Hindlimb muscle (tissue), 1 donor: Measurements from ENCODE around the gene CCDC74A. TPM values are rescaled to one million over a fixed set of nuclear protein-coding genes. Genes with fewer than 3 reads are reported as not detected.
"Not testable (repeated sequence)": the region's sequence is repeated elsewhere in the genome, so short reads cannot be mapped to it uniquely, and the experiment has no call there.

Experiments used
- DNase-seq: peaks from one replicate; pipeline ENCODE4 v3.0.0-alpha.2; 2013
- polyA plus RNA-seq: library from polyadenylated mRNA; unstranded; fragments of 120-200 nt; gene quantifications from one replicate; pipeline ENCODE4 v1.2.1, GENCODE V29; 2013; ENCODE audit not compliant: insufficient read length

Gene CCDC74A
- polyA plus RNA-seq, 1 donor: 2.0 TPM

DNA sequence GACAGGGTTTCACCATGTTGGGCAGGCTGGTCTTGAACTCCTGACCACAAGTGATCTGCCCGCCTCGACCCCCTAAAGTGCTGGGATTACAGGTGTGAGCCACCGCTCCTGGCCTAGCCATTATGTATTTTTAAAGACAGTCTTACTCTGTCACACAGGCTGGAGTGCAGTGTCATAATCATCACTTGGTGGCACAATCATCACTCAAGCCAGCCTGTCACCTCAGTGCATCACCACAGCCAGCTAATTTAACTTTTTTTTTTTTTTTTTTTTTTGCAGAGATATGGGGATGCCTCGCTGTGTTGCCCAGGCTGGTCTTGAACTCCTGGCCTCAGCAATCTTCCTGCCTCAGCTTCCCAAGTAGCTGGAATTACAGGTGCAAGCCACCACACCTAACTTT is 24.1 kb upstream of the CCDC74A start:
- not testable (repeated sequence) for DNase-seq

DNA sequence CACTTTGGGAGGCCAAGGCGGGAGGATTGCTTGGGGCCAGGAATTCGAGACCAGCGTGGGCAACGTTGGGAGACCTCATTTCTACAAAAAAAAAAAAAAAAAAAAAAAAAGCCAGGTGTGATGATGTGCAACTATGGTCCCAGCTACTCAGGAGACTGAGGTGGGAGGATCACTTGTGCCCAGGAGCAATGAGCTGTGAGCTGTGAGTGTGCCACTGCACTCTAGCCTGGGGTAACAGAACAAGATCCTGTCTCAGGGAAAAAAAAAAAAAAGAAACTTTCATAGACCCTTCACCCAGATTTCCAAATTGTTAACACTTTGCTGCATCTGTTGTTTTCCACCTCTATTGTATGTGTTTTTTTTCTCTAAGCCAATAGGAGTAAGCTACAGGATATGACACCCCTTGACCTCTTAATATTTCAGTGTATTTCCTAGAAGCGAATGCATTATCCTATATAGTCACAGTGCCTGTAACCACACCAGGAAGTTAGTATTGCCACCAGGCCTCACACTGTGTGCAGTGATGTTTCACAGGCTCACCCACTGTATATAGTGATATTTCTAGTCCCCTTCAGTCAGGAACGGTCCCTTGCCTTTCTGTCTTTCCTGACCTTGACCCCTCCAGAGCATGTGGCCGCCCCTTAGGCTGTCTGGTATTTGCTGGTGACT is 23.5 kb upstream of the CCDC74A start:
- not testable (repeated sequence) for DNase-seq

- DNase-seq: no peak
Observed at GRCh38 chr2:131509615-131510014, 18.1 kb upstream of the CCDC74A start.

GRCh38 chr2:131511291-131511968 is 16.3 kb upstream of the CCDC74A start:
- not testable (repeated sequence) for DNase-seq

GRCh38 chr2:131511969-131512870 is 15.5 kb upstream of the CCDC74A start:
- not testable (repeated sequence) for DNase-seq

- not testable (repeated sequence) for DNase-seq
Observed at GRCh38 chr2:131514408-131515166, 13.1 kb upstream of the CCDC74A start.

DNA sequence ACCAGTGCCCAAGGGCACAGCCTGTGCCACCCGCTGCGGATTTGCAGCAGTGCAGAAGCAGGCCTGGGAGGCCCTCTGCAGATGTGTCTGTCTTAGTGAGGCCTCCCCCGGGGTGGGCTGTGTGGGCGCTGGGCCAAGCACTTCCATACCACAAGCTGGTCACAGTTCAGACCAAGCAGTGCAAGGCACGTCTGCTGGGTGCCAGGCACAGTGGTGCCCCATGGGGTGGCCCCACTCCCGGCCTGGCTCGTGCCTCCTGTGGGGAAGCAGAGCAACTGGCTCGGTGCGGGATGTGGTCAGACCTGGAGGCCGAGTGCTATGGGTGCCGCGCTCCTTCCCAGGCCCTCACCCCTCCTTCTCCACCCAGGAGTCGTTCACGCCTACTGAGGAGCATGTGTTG is 12.5 kb upstream of the CCDC74A start:
- not testable (repeated sequence) for DNase-seq

DNA sequence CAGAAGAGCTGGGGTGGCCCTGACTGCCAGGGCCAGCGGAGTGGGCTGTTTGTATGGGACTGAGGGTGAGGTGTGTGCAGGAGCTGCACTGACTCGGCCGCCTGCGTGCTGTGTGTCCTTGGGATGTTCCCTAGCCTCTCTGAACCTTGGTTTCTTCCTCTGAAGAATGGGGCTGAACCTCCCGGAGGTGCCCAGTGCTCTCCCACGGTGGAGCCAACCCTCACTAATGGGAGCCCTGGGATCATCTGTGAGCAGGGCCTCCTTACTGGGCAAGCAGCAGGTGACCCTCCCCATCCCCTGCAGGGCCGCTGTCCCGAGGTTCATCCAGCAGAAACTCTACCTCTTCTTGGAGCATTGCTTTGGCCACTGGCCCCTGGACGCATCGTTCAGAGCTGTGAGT is 11.7 kb upstream of the CCDC74A start:
- no peak for DNase-seq

DNA sequence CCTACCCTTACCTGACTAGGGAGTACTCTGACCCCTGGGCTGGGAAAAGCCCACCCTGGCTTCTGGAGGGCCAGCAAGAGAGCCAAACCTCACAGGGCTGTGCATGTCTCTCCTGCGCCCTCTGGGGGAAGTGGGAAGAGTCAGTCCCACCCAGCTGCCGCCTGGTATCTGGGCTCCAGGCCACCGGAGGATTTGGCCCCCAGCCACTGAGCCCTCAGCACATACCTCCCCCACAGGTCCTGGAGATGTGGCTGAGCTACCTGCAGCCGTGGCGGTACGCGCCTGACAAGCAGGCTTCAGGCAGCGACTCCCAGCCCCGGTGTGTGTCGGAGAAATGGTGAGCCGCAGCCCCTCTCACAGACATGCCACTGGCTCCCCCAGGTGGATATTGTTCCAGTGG is 11.1 kb upstream of the CCDC74A start:
- not testable (repeated sequence) for DNase-seq

DNA sequence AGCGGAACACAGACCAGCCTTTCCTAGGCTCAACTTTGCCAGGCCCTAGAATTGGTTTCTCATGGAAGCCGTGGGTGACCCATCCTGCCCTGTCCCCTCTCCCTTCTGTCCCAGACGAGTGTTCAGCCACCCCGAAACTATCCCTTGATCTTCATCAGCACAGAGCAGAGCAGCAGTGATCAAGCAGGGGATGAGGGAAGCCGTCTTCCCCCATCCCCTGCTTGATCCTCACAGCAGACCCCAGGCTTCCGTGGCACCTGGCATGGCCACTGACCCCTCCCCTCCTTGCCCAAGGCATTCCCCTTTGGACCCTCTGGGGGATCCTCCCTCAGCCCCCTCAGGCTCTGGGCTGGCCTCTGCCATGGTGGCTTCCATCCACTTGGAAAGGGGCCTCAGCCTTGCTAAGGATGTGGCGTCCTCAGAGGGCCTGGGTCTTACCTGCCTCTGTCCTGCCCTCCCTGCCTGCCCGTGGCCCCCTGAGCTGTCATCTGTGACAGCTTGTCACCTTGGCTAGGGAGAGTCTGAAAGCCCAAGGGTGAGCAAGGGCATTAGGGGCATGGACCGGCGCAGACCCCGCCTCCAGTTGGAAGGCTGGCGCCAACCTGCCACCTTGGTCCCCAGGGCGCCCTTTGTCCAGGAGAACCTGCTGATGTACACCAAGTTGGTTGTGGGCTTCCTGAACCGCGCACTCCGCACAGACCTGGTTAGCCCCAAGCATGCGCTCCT is 10.4 kb upstream of the CCDC74A start:
- DNase-seq: no peak

- DNase-seq: not testable (repeated sequence)
Observed at GRCh38 chr2:131517856-131518255, 9.8 kb upstream of the CCDC74A start.

DNA sequence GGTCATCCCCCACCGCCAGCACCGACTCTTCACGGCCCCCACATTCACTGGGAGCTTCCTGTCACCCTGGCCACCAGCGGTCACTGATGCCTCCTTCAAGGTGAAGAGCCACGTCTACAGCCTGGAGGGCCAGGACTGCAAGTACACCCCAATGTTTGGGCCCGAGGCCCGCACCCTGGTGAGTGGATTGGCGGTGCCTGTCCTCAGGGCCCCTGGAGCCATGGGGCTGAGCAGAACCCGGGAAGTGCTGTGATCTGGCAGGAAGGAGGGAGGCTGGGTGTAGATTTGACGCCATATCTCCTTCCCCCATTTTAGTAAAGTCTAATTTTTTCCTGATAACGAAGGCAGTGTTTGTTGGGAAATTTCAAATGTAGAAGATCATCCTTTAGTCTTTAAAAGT is 9.2 kb upstream of the CCDC74A start:
- not testable (repeated sequence) for DNase-seq

GRCh38 chr2:131519466-131519865 is 8.2 kb upstream of the CCDC74A start:
- DNase-seq: no peak

DNA sequence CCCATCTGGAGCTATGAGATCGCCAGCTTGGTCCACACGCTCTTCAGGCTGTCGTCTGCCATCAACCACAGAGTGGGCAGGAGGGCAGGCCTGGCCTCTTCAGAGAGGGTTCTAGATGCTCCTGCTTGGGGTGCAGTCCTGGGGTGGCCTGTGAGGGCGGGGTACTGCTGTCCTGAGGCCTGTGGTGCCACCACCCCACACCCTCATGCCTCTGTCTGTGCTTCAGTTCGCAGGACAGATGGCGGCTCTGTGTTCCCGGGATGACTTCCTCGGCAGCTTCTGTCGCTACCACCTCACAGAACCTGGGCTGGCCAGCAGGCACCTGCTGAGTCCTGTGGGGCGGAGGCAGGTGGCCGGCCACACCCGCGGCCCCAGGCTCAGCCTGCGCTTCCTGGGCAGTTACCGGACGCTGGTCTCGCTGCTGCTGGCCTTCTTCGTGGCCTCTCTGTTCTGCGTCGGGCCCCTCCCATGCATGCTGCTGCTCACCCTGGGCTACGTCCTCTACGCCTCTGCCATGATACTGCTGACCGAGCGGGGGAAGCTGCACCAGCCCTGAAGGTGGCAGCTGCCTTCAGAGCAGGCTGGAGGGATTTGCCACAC is 7.7 kb upstream of the CCDC74A start:
- DNase-seq: not testable (repeated sequence)

DNA sequence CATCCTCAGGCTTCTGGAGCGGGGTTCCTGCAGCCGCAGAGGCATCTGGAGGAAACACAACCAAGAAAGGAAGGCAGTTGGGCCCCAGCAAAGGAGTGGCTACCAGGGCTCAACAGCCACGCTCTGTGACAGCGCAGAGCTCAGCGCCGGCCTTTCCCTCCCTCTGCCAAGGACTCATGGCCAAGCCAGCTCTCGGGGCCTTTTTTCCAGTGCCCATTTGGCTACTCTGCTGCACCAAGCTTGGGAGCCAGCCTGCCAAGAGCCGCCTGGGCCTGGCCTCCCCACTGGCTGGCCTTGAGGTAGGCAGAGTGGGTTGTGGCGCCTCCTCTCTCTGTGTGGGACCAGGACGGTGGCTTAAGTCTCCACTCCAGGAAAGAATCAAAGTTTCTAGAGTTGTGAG is 7.2 kb upstream of the CCDC74A start:
- DNase-seq: no peak

- DNase-seq: not testable (repeated sequence)
Observed at GRCh38 chr2:131521524-131521923, 6.2 kb upstream of the CCDC74A start.

DNA sequence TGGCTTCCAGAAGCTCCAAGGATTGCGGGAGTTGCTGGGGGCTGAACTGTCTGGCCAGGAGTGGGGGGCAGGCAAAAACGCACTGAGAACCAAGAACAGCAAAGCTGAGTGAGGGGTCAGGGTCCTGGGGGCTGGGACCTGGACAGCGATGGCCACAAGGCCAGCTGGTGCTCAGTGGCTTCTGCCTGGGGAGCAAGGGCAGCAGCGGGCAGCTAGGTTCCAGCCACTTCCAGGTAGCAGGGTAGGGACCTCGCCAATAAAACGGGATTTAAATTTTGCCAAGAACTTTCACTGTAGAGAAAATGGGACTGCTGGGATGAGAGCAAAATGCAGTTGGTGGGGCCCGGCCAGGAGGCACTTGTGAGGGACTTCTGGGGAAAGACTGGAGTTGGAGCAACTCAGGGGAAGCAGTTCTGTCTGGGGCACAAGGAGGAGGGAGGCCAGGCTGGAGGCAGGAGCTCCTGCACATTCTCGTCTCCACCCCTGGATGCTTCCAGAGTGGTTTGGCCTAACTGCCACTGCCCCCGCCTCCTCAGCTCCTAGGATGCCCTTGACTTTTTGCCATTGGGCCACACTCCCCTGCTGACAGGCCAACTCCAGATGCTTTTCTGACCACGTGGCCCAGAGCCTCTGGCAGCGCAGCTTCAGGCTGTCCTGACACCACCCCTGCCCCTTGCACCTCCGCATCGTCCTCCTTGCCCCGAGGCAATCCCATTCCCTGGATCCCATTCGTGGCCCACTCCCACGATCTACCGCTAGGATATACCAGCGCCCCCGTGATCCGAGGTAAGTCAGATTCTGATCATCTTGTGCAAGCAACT is 5.5 kb upstream of the CCDC74A start:
- DNase-seq: no peak

DNA sequence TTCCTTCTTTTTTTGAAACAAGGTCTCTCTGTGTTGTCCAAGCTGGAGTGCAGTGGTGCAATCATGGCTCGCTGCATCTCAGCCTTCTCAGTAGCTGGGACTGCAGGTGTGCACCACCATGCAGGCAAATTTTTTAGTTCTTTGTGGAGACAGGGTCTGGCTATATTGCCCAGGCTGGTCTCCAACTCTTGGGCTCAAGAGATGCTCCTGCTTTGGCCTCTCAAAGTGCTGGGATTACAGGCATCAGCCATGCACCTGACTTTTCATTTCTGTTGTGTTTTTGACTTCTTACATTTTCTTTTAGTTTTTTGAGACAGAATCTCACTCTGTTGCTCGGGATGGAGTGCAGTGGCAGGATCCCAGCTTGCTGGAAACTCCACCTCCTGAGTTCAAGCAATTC is 2.4 kb upstream of the CCDC74A start:
- not testable (repeated sequence) for DNase-seq

GRCh38 chr2:131528981-131529863 is 1.5 kb downstream of the CCDC74A start:
- not testable (repeated sequence) for DNase-seq
